Endothelial cell of umbilical vein (primary cell): Measurements from ENCODE around the gene CEMIP.

ENCODE experiments used
- CTCF ChIP-seq, 2 donors: IDR thresholded peaks; 1 replicate in 1 of 2; 2 replicates in 1 of 2; pipeline ENCODE4 v1.5.1; 2011; ENCODE audit warnings: low read length in 2 of 2, mild to moderate bottlenecking in 2 of 2, moderate library complexity in 2 of 2, control low read depth in 1 of 2, inconsistent platforms in 1 of 2, low read depth in 1 of 2; ENCODE audit not compliant: insufficient read depth in 1 of 2; ENCODE audit errors: extremely low read depth in 1 of 2
- EZH2 ChIP-seq: IDR thresholded peaks from 2 replicates; pipeline ENCODE4 v1.6.1; 2012; ENCODE audit warnings: borderline replicate concordance, low read depth, mild to moderate bottlenecking, moderate library complexity, low read length, inconsistent platforms; ENCODE audit not compliant: severe bottlenecking
- JUN ChIP-seq: IDR thresholded peaks from 2 replicates; pipeline ENCODE4 v1.6.1; 2011; ENCODE audit warnings: borderline replicate concordance, low read depth; ENCODE audit not compliant: insufficient read length, insufficient read depth
- MAX ChIP-seq: IDR thresholded peaks from 2 replicates; pipeline ENCODE4 v1.6.1; 2011; ENCODE audit not compliant: insufficient read depth, insufficient read length
- MYC ChIP-seq: IDR thresholded peaks from one replicate; pipeline ENCODE4 v1.6.1; 2011; ENCODE audit warnings: mild to moderate bottlenecking, low read depth, low read length
- POLR2A ChIP-seq: IDR thresholded peaks from 2 replicates; pipeline ENCODE4 v1.6.1; 2012; ENCODE audit warnings: low read depth, mild to moderate bottlenecking, control low read depth, low read length
- POLR2AphosphoS5 ChIP-seq: IDR thresholded peaks from 2 replicates; pipeline ENCODE4 v1.6.1; 2012; ENCODE audit warnings: low read depth, mild to moderate bottlenecking, control low read depth, low read length, moderate library complexity; ENCODE audit not compliant: insufficient read depth

- TF ChIP-seq EZH2, result no peak
- no peak for TF ChIP-seq POLR2AphosphoS5
- no peak for TF ChIP-seq CTCF (IDR thresholded peaks at IDR 0.05; ENCODE audit: extremely low read depth in 1 of 2, insufficient read depth in 1 of 2, low read depth in 1 of 2, low read length in 2 of 2)
- TF ChIP-seq MAX, result no peak
- no peak for TF ChIP-seq POLR2A
- TF ChIP-seq JUN, result no peak
- TF ChIP-seq MYC, result no peak
Measured at GRCh38 chr15:80997692-80998091, 218.5 kb downstream of the CEMIP start.
